Esophagus muscularis mucosa (tissue), 4 donors: Measurements from ENCODE around the gene NUS1. TPM values are rescaled to one million over a fixed set of nuclear protein-coding genes. Genes with fewer than 3 reads are reported as not detected.
"Not testable (repeated sequence)": the region's sequence is repeated elsewhere in the genome, so short reads cannot be mapped to it uniquely, and the experiment has no call there.

Source experiments
- DNase-seq: peaks from one replicate; pipeline ENCODE4 v3.0.0-alpha.2; 2017; ENCODE audit errors: extremely low spot score
- H3K27ac ChIP-seq, 4 donors: fragments of 200-600 bp; sonication (generic); replicated peaks in 1 of 4; 1 replicate in 3 of 4; 2 replicates in 1 of 4; pipeline ENCODE4 v1.5.1; 2016 to 2019; ENCODE audit warnings: mild to moderate bottlenecking in 1 of 4
- H3K27me3 ChIP-seq, 4 donors: fragments of 200-600 bp; sonication (generic); one replicate each; pipeline versions ENCODE4 v1.5.1 to v1.6.0; 2016 to 2019
- H3K36me3 ChIP-seq, 4 donors: fragments of 200-600 bp; sonication (generic); one replicate each; pipeline ENCODE4 v1.5.1; 2016 to 2019
- H3K4me1 ChIP-seq, 4 donors: fragments of 200-600 bp; sonication (generic); one replicate each; pipeline ENCODE4 v1.5.1; 2016 to 2019
- H3K4me3 ChIP-seq, 4 donors: fragments of 200-600 bp; sonication (generic); 1 replicate in 2 of 4; 2 replicates in 2 of 4; pipeline ENCODE4 v1.5.1; 2016 to 2019; ENCODE audit warnings: mild to moderate bottlenecking in 4 of 4, moderate library complexity in 1 of 4
- H3K9me3 ChIP-seq, 4 donors: fragments of 200-600 bp; sonication (generic); 1 replicate in 3 of 4; 2 replicates in 1 of 4; pipeline ENCODE4 v1.5.1; 2016 to 2019
- EP300 ChIP-seq: sonication (generic); formaldehyde crosslinking; IDR thresholded peaks from one replicate; pipeline ENCODE4 v1.6.1; 2017; ENCODE audit warnings: antibody characterized with exemption
- POLR2A ChIP-seq: fragments of 450-650 bp; IDR thresholded peaks from one replicate; pipeline ENCODE4 v1.6.1; 2017; ENCODE audit warnings: antibody characterized with exemption, moderate library complexity, mild to moderate bottlenecking, low read depth
- POLR2AphosphoS5 ChIP-seq, 2 donors: sonication (generic); formaldehyde crosslinking; IDR thresholded peaks; one replicate each; pipeline ENCODE4 v1.6.1; 2017; ENCODE audit warnings: antibody characterized with exemption in 2 of 2
- WGBS: methylation state at CpG from one replicate; pipeline ENCODE4 v1.1.5; 2018; 5-methylcytosine and 5-hydroxymethylcytosine counted together
- intact Hi-C: fragments of 100-400 bp; cut with DNase I; formaldehyde crosslinking; loops from one replicate; pipeline ENCODE4 v1.15.1; 2023
- total RNA-seq, 4 donors: library from RNA; depleted of rRNA; stranded (reverse); fragments of >200 nt; gene quantifications; one replicate each; pipeline versions ENCODE4 v1.1.0 to v1.2.1, GENCODE V29; 2016
- TF ChIP-seq, protein P1 (sequence below), 3 experiments: fragments of 200-600 bp in 2 of 3; fragments of 450-650 bp in 1 of 3; sonication (generic) in 2 of 3; IDR thresholded peaks; one replicate each; pipeline ENCODE4 v1.5.1; 2017 to 2019; ENCODE audit warnings: antibody characterized with exemption in 3 of 3, mild to moderate bottlenecking in 2 of 3, moderate library complexity in 1 of 3

Gene NUS1
- total RNA-seq, 4 donors from 2014 or later, result 20.4 to 28.2 (median 22.9) TPM

DNA sequence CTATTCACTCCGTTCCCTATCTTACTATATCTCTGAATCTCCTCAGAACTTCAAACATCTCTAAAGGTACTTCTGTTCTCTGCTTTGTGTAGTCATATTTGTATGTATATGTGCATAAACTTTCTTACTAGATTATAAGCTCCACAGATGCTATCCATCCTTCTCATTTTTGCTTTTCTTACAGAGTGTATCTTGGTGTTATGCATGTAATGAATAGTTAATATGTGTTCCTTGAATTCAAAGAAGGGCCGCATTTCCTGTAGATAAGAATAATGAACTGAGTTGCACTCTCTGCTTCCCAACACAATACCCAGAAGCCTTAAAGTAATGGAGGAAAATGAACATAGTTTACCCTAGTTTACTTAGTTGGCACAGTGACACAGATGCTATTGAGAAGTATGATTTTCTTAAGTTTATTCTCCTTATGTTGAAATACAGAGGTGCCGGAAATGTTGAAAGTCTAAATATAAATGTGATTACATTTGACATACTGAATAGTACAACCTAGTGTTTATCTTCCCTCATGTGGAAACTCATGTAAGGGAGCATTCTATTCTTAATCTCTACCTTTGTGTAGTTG lies 6.0 kb downstream of the NUS1 start:
- intact Hi-C loops, result no loop called here
- 69% methylated on average over 3 of the region's 3 CpGs for WGBS
- Histone ChIP-seq H3K4me3 (no peak overlapping the region), H3K9me3 (no peaks in the 10 kb centered on the region), H3K27ac (no peak overlapping the region), H3K36me3 (no peaks in the 10 kb centered on the region), H3K4me1 (peaks cover 49 to 80% (median 66%) of the 10 kb centered on the region in 4 donors), H3K27me3 (no peaks in the 10 kb centered on the region)
- DNase-seq, result no peak
- TF ChIP-seq POLR2A (no peak), POLR2AphosphoS5 (IDR thresholded peaks at IDR 0.05) (no peak), EP300 (no peak)
- TF ChIP-seq, protein P1, sequence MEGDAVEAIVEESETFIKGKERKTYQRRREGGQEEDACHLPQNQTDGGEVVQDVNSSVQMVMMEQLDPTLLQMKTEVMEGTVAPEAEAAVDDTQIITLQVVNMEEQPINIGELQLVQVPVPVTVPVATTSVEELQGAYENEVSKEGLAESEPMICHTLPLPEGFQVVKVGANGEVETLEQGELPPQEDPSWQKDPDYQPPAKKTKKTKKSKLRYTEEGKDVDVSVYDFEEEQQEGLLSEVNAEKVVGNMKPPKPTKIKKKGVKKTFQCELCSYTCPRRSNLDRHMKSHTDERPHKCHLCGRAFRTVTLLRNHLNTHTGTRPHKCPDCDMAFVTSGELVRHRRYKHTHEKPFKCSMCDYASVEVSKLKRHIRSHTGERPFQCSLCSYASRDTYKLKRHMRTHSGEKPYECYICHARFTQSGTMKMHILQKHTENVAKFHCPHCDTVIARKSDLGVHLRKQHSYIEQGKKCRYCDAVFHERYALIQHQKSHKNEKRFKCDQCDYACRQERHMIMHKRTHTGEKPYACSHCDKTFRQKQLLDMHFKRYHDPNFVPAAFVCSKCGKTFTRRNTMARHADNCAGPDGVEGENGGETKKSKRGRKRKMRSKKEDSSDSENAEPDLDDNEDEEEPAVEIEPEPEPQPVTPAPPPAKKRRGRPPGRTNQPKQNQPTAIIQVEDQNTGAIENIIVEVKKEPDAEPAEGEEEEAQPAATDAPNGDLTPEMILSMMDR (IDR thresholded peaks at IDR 0.05), result no peak

DNA sequence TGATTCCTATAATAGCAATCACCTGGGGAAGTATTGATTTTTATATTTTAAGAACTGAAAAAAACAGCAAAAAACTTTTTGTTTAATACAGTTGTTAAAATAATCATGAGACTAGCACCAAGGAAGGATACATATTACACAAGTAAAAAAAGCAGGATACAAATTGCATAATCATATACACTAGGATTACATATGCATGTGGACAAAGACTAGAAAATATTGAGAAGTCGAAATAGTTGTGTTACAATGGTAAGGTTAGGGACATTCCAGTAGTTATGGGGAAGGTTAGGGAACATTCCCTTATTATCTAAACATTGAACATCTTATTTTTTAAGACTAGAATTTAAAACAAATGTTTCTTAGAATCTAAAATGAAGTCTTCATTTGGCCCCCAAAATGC lies 9.5 kb downstream of the NUS1 start:
- H3K4me1 ChIP-seq, result peaks cover 28 to 59% (median 51%) of the 10 kb centered on the region in 4 donors
- TF ChIP-seq POLR2A, result no peak
- TF ChIP-seq POLR2AphosphoS5 (IDR thresholded peaks at IDR 0.05), result no peak
- TF ChIP-seq, protein P1 (IDR thresholded peaks at IDR 0.05), result no peak
- TF ChIP-seq EP300, result no peak
- no peak overlapping the region for H3K27ac ChIP-seq
- 82% methylated on average over 1 of the region's 1 CpG for WGBS
- DNase-seq, result no peak
- no peaks in the 10 kb centered on the region for H3K9me3 ChIP-seq
- no peaks in the 10 kb centered on the region for H3K27me3 ChIP-seq
- H3K36me3 ChIP-seq, result no peaks in the 10 kb centered on the region
- no peak overlapping the region for H3K4me3 ChIP-seq
- intact Hi-C loops, result no loop called here

DNA sequence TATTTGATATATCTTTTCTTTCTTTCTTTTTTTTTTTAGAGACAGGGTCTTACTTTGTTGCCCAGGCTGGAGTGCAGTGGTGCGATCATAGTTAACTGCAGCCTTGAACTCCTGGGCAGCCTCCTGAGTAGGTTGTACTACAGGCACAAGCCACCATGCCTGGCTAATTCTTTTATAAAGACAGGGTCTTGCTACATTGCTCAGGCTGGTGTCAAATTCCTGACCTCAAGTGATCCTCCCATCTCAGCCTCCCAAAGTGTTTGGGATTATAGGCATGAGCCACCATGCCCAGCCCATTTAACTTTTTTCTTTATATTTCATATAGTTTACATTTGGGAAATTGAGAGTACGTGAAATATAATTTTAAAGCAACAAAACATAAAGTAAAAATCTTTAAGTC lies 10.1 kb downstream of the NUS1 start:
- 100% methylated on average over 2 of the region's 2 CpGs for WGBS
- no peak overlapping the region for H3K4me3 ChIP-seq
- no peaks in the 10 kb centered on the region for H3K27me3 ChIP-seq
- H3K4me1 ChIP-seq, result peaks cover 27 to 56% (median 47%) of the 10 kb centered on the region in 4 donors
- no peaks in the 10 kb centered on the region for H3K9me3 ChIP-seq
- no peak for DNase-seq
- TF ChIP-seq, protein P1 (IDR thresholded peaks at IDR 0.05), result no peak
- TF ChIP-seq EP300, result no peak
- intact Hi-C loops, result no loop called here
- H3K36me3 ChIP-seq, result no peaks in the 10 kb centered on the region
- H3K27ac ChIP-seq, result no peak overlapping the region

DNA sequence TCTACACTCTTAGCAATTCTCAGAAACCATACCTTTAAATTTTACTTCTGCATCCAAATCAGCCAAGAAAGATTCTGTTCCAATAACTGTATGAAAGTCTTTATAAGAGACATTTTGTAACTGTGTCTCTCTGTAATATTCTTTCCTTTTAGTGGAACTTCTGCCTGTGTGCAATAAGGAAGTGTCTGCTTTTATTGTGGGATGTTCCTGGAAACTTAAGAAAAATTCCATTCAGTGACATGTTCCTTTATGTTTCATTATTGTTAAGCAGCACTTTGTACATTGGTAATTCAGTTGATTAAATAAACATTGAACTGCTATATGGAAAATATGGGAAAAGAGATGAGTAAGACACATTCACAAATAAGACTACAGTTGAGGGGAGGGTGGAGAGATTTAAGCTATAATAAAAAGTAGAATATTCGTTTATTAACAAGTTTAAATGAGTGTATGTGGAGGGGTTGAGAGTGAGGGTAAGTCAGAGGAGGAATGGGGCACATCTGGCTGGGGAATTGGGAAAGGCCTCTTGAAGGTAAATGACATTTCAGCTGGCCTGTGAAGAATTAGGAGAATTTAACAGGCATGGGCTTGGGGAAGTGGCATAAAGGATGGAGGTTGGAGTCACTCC lies 11.9 kb downstream of the NUS1 start:
- no peaks in the 10 kb centered on the region for H3K36me3 ChIP-seq
- H3K27me3 ChIP-seq, result no peaks in the 10 kb centered on the region
- intact Hi-C loops, result no loop called here
- no peaks in the 10 kb centered on the region for H3K9me3 ChIP-seq
- WGBS, result 91% methylated on average over 1 of the region's 1 CpG
- TF ChIP-seq, protein P1 (IDR thresholded peaks at IDR 0.05), result no peak
- no peak for DNase-seq
- H3K27ac ChIP-seq, result no peak overlapping the region
- H3K4me3 ChIP-seq, result no peak overlapping the region
- peaks cover 11 to 38% (median 29%) of the 10 kb centered on the region in 4 donors for H3K4me1 ChIP-seq

DNA sequence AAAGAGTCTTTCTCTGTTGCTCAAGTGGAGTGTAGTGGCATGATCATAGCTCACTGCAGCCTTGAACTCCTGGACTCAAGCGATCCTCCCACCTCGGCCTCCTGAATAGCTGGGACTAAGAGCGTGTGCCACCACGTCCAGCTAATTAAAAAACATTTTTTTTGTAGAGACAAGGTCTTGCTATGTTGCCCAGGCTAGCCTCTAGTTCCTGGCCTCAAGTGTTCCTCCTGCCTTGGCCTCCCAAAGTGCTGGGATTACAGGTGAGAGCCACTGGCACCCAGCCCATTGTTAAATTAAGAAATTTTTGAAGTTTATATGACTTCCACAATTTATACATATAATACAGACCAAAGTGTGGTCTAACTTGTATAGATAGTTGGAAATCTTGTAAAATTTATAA lies 14.3 kb downstream of the NUS1 start:
- H3K27ac ChIP-seq, H3K4me3 ChIP-seq, H3K9me3 ChIP-seq, H3K27me3 ChIP-seq, intact Hi-C loops, DNase-seq: not testable (repeated sequence)
- 92% methylated on average over 4 of the region's 4 CpGs for WGBS
- Histone ChIP-seq H3K36me3 (peaks cover 5 to 15% (median 13%) of the 10 kb centered on the region in 4 donors), H3K4me1 (peaks cover 0 to 15% (median 12%) of the 10 kb centered on the region in 4 donors)
